ENCODE data around the gene KIR2DL3.
"Not testable (repeated sequence)": the region's sequence is repeated elsewhere in the genome, so short reads cannot be mapped to it uniquely, and the experiment has no call there.

KIR2DL3 gene

DNA sequence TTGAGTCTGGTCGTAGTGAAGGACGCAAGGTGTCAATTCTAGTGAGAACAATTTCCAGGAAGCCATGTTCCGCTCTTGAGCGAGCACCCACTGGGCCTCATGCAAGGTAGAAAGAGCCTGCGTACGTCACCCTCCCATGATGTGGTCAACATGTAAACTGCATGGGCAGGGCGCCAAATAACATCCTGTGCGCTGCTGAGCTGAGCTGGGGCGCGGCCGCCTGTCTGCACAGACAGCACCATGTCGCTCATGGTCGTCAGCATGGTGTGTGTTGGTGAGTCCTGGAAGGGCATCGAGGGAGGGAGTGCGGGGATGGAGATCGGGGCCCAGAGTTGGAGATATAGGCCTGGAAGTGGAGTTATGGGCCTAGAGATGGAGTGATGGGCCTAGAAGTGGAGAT is at the start of gene KIR2DL3:
KIR2DL3 (plus strand) TSS at position 208 of the 400 bp plus-strand sequence; CDS start at position 241, 33 bp downstream.
- not testable (repeated sequence) for DNase-seq (ENCODE audit: low spot score)

DNA sequence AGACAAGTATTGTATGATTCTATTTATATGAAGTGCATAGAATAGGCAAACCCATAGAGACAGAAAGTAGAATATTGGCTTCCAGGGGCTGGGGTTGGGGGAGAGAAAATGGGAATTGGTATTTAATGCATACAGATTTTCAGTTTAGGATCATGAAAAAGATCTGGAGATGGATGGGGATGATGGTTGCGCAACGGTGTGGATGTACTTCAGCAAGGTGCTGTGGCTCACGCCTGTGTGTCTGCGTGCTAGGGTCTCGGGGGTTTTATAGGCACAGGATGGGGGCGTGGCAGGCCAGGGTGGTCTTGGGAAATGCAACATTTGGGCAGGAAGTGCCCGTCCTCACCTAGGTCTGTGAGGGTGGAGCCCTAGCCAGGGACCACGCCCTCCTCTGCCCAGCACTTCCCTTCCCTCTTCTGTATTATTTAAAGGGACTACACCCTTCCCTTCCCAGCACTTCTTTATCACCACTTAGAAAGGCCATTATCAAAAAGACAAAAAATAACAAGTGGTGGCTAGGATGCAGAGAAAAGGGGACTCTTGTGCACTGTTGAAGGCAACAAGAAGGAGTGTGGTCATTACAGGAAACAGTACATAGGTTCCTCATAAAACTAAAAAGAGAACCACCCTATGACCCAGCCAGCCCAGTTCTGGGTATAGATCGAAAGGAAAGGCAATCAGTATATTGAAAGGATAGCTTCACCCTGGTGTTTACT is 46.6 kb upstream of the KIR2DL3 start:
- DNase-seq (ENCODE audit: low spot score) = no peak

DNA sequence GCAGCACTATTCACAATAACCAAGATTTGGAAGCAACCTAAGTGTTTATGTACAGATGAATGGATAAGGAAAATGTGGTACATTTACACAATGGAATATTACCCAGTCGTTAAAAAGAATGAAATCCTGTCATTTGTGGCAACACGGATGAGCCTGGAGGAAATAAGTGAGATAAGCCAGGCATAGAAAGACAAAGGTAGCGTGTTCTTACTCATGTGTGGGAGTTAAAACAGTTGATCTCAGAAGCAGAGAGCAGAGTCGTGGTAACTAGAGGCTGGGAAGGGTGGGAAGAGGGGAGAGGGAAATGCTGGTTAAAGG is 46.1 kb upstream of the KIR2DL3 start:
- no peak for DNase-seq (ENCODE audit: low spot score)

DNA sequence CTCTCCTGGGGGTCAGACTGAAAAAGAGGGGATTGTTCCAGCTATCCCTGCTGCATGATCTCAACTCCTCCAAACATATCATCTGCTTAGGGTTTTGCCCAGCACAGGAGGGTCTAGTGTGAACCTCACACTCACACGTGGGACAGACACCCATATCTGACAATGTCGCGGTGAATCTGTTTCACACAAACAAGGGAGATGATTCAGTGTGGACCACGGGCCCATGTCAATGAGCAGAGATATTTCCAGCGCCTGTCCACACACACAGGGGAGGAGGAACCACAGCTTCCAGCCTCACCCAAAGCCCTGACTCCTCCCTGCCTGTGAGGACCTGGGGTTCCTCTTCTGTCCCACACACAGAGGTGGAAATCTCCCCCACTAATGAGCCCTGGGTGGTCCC is 43.7 kb upstream of the KIR2DL3 start:
- no peak for DNase-seq (ENCODE audit: low spot score)

DNA sequence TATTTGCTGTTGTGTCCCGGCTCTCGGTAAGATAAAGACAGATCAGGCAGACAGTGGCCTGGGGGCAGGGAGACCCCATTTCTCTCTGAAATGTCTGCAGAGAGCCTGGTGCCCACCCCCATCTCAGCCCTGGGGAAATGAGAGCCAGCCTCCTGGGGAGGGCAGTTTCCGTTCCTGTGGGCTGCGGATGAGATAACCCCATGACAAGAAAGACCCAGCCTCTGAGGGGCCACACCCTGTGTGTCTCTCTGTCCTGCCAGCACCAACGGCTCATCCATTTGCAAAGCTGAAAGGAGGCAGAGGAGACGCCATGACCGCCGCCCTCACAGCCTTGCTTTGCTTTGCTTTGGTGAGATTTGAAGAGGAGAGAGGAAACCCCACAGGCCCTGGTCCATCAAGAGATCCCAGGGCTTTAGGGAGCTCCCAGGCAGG is 42.2 kb upstream of the KIR2DL3 start:
- no peak for DNase-seq (ENCODE audit: low spot score)

DNA sequence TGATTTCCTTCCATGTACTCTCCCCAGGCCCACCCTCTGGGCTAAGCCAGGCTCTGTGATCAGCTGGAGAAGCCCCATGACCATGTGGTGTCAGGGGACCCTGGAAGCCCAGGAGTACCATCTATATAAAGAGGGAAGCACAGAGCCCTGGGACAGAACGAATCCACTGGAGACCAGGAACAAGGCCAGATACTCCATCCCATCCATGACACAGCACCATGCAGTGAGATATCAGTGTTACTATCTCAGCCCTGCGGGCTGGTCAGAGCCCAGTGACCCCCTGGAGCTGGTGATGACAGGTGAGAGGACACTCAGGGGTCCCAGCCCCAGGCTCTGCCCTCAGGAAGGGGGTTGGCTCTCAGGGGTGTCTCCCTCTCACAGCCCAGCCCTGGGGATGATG is 41.5 kb upstream of the KIR2DL3 start:
- no peak for DNase-seq (ENCODE audit: low spot score)

DNA sequence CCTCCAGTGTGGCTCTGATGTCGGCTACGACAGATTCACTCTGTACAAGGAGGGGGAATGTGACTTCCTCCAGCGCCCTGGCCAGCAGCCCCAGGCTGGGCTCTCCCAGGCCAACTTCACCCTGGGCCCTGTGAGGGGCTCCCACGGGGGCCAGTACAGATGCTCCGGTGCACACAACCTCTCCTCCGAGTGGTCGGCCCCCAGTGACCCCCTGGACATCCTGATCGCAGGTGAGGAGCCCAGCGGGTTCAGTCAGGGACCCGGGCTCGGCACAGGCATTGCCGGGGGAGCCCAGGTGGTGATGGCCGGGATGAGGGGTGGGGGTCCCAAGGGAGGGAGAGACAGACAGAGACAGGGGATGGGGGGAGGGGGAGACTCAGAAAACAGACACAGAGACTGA is 40.6 kb upstream of the KIR2DL3 start:
- not testable (repeated sequence) for DNase-seq (ENCODE audit: low spot score)

DNA sequence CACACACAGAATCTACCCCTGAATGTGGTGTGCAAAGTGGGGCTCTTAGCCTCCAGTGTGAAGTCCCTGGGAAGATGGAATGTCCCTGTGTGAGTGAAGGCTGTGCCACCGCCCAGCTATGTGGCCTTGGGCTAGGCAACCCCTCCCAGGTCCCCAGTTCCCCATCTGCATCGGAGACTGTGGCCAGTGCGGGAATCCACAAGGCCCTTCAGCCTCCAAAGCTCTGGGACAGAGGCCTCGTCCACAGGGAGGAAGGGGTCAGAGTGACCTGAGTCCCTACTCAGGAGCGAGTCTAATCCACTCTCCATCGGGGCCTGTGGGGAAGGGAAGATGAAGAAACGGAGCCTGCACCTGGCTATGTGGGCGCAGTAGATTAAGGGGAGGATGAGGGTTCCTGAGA is 33.4 kb upstream of the KIR2DL3 start:
- DNase-seq (ENCODE audit: low spot score) = no peak

DNA sequence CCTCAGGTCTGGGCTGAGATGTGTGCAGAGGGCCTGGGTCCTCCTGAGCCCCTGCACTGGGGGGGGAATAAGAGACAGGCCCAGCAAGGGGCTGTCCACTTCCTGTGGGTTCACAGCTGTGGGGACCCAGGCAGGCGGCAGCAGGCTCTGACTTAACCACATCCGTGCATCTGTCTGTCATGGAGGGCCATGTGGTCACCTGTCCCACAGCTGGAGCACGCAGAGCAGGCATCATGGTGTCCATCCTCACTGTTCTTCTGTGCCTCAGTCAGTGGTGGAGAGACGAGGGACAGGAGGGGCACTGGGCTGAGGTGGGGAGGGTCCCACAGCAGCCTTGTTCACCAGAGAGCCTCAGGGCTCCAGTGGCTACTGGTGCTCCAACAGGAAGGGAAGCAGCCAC is 30.4 kb upstream of the KIR2DL3 start:
- no peak for DNase-seq (ENCODE audit: low spot score)

DNA sequence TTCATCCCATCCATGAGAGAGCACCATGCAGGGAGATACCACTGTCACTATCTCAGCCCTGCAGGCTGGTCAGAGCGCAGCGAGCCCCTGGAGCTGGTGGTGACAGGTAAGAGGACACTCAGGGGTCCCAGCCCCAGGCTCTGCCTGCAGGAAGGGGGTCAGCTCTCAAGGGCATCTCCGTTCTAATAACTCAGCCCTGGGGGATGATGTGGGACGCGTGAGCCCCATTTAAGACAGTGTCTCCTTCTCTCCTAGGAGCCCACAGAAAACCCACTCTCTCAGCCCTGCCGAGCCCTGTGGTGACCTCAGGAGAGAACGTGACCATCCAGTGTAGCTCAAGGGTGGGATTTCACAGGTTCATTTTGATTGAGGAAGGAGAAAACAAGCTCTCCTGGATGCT is 29.5 kb upstream of the KIR2DL3 start:
- DNase-seq (ENCODE audit: low spot score) = no peak

DNA sequence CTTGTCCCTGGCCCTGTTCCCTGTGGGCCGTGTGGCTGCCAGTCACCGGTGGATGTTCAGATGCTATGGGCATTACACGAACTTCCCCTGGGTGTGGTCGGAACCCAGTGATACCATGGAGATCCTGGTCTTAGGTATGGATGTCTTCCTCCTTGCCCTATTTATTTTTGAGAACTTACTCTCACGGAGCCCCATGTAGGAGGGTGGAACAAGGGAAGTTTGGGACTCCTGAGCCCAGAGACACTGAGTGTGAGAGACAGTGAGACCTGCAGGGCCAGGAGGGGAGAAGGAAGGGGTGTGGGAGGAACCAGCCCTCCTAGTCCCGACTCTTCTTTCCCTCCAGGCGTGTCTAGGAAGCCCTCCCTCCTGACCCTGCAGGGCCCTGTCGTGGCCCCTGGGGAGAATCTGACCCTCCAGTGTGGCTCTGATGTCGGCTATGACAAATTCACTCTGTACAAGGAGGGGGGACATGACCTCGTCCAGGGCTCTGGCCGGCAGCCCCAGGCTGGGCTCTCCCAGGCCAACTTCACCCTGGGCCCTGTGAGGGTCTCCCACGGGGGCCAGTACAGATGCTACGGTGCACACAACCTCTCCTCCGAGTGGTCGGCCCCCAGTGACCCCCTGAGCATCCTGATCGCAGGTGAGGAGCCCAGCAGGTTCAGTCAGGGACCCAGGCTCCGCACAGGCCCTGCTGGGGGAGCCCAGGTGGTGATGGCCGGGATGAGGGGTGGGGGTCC is 28.9 kb upstream of the KIR2DL3 start:
- no peak for DNase-seq (ENCODE audit: low spot score)

DNA sequence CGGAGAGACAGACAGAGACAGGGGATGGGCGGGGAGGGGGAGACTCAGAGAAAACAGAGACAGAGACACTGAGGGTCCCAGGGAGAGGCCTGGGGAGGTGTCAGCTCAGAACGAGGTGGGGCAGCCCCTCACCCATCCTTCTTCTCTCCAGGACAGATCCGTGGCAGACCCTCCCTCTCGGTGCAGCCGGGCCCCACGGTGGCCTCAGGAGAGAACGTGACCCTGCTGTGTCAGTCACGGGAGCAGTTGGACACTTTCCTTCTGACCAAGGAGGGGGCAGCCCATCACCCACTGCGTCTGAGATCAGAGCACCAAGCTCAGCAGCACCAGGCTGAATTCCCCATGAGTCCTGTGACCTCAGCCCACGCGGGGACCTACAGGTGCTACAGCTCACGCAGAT is 28.4 kb upstream of the KIR2DL3 start:
- DNase-seq (ENCODE audit: low spot score) = not testable (repeated sequence)

DNA sequence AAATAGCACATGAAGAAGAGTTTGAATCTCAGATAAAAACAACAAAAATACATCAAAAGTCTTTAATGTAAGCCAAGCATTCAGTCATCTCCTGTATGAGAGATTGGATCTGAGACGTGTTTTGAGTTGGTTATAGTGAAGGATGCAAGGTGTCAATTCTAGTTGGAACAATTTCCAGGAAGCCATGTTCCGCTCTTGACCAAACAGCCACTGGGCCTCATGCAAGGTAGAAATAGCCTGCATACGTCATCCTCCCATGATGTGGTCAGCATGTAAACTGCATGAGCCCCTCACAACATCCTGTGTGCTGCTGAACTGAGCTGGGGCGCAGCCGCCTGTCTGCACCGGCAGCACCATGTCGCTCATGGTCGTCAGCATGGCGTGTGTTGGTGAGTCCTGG is 14.2 kb upstream of the KIR2DL3 start, which contains the start of gene KIR3DL3:
KIR3DL3 (plus strand) TSS at position 301 of the 400 bp plus-strand sequence; CDS start at position 356, 55 bp downstream.
- DNase-seq (ENCODE audit: low spot score) = no peak

DNA sequence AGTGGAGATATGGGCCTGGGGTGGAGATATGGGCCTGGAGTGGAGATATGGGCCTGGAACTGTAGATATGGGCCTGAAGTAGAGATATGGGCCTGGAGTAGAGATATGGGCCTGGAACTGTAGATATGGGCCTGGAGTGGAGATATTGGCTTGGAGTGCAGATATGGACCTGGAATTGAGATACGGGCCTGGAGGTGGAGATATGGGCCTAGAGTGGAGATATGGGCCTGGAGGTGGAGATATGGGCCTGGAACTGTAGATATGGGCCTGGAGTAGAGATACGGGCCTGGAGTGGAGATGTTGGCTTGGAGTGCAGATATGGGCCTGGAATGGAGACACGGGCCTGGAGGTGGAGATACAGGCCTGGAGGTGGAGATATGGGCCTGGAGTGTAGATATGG is 13.7 kb upstream of the KIR2DL3 start:
- no peak for DNase-seq (ENCODE audit: low spot score)

DNA sequence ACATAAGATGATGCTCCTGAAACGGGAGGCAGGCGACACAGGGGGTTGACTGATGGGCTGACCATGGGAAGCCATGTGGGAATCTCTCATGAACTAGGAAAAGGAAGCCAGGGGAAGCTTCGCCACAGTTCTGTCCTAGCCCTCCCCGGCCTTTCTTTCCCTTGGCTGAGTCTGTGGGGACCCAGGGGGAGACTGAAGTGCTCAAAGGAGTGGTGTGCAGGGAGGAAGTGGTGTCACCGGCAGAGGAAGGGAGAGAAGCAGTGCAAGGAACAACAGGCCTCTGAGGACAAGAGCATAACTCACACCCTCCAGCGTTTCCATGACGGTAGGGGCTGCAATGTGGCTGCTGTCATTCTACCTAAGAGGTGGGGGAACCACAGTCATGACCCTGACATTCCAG is 13.0 kb upstream of the KIR2DL3 start:
- DNase-seq (ENCODE audit: low spot score) = no peak

DNA sequence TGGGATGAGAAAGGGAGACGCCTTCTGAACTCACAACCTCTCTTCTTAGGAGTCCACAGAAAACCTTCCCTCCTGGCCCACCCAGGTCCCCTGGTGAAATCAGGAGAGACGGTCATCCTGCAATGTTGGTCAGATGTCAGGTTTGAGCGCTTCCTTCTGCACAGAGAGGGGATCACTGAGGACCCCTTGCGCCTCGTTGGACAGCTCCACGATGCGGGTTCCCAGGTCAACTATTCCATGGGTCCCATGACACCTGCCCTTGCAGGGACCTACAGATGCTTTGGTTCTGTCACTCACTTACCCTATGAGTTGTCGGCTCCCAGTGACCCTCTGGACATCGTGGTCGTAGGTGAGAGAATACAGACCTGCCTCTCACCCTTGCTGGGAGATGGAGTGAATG is 10.8 kb upstream of the KIR2DL3 start:
- DNase-seq (ENCODE audit: low spot score) = no peak

DNA sequence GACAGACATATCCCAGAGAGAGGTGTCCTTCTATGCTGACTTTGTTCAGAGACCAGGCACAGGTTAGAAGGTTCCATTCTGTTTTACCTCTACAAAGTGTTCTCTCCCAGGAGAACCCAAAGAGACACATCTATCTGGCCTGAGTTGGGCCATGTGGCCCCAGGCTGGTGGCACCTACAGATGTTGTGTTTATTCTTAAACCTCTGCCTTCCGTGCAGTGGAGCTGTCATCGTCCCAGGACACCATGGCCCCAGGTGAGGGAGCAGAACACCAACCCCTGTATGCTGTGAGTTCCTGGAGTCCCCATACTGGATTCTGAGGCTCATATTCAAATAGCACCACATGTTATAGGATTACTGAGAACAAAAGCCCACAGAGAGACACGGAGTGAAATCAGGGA is 10.1 kb upstream of the KIR2DL3 start:
- no peak for DNase-seq (ENCODE audit: low spot score)

DNA sequence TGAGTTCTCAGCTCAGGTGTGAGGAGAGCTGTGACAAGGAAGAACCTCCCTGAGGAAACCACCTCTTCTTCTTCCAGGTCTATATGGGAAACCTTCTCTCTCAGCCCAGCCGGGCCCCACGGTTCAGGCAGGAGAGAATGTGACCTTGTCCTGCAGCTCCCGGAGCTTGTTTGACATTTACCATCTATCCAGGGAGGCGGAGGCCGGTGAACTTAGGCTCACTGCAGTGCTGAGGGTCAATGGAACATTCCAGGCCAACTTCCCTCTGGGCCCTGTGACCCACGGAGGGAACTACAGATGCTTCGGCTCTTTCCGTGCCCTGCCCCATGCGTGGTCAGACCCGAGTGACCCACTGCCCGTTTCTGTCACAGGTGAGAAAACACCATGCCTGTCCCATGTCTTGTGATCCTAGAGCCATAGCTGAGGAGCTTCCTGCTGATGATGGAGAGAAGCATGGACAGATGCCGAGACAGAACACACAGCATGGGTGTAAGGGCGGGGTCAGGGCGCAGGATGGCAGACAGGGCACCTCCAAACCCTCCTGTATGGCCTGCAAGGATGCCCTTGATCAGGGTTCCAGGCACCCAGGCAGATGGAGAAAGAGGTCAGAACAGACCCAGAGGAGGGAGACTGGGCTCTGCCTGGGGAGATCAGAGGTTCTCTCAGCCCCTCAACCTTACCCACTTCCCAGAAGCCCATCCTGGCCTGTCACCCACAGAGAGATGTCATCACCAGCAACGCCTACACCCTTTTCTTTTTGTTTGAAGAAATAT is 8.7 kb upstream of the KIR2DL3 start:
- no peak for DNase-seq (ENCODE audit: low spot score)

DNA sequence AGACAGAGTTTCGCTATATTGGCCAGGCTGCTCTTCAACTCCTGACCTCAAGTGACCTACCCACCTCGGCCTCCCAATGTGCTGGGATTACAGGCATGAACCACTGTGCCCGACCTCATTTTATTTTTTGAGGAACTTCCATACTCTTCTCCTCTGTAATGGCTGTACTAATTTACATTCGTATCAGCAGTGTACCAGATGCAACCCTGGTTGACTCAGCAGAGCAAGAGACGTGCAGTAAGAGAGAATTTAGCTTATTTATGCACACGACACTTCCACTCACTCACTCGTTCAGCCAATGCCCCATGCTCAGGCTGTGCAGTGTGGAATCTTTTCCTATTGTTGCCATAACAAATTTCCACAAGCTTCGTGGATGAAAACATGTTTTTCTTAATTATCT is 7.1 kb upstream of the KIR2DL3 start:
- no peak for DNase-seq (ENCODE audit: low spot score)

DNA sequence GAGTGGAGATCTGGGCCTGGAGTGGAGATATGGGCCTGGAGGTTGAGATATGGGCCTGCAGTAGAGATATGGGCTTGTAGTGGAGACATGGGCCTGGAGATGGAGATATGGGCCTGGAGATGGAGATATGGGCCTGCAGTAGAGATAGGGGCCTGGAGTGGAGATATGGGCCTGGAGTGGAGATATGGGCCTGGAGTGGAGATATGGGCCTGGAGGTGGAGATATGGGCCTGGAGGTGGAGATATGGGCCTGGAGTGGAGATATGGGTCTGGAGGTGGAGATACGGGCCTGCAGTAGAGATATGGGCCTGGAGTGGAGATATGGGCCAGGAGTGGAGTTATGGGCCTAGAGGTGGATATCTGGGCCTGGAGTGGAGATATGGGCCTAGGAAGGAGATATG is 402 bp downstream of the KIR2DL3 start:
- no peak for DNase-seq (ENCODE audit: low spot score)

DNA sequence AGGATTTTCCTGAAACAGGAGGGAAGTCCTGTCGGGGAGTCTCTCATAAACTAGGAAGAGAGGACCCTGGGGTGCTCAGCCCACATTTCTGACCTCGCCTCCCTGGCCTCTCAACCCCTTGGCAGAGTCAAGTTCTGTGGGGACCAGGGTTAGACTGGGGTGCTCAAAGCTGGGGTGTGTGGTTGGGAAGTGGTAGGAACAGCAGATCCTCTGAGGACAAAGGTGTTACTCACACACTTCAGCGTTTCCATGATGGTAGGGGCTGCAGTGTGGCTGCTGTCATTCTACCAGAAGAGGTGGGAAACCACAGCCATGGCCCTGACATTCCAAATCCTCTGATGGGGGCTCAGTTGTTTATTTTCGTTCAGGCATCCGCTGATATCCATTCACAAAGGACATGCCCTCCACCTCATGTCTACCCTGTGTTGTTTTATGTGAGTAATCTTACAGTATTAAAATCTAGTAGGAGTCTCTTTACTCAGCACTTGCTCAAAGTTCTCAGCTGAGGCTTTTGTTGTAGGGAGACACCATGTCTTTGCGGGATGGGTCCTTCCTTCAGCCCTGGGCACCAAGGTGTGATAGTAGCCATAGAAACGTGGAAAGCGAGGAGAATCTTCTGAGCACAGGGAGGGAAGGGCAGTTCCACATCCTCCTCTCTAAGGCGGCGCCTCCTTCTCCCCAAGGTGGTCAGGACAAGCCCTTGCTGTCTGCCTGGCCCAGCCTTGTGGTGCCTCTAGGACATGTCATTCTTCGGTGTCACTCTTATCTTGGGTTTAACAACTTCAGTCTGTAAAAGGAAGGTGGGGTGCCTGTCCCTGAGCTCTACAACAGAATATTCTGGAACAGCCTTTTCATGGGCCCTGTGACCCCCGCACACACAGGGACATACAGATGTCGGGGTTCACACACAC is 1.5 kb downstream of the KIR2DL3 start:
- no peak for DNase-seq (ENCODE audit: low spot score)

DNA sequence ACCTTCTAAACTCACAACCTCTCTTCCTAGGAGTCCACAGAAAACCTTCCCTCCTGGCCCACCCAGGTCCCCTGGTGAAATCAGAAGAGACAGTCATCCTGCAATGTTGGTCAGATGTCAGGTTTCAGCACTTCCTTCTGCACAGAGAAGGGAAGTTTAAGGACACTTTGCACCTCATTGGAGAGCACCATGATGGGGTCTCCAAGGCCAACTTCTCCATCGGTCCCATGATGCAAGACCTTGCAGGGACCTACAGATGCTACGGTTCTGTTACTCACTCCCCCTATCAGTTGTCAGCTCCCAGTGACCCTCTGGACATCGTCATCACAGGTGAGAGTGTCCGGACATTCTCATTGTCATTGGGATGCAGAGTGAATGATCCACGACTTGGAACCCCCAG is 3.6 kb downstream of the KIR2DL3 start:
- not testable (repeated sequence) for DNase-seq (ENCODE audit: low spot score)
